H1 (cell line): ENCODE data around the gene URM1. TPM values are rescaled to one million over a fixed set of nuclear protein-coding genes. Genes with fewer than 3 reads are reported as not detected.

ENCODE experiments used
- CREB1 ChIP-seq: IDR thresholded peaks from 2 replicates; pipeline ENCODE4 v1.6.1; 2012; ENCODE audit warnings: inconsistent platforms
- JUND ChIP-seq: IDR thresholded peaks from 2 replicates; pipeline ENCODE4 v1.6.1; 2011; ENCODE audit warnings: mild to moderate bottlenecking, improper control_type of control experiment, low read length
- polyA plus RNA-seq, 7 experiments: library from polyadenylated mRNA; depleted of rRNA in 3 of 7; stranded (reverse) in 5 of 7; unstranded in 2 of 7; fragments of >200 nt in 5 of 7; fragments of 200-250 nt in 2 of 7; gene quantifications; 1 replicate in 5 of 7; 2 replicates in 1 of 7; 4 replicates in 1 of 7; pipeline versions ENCODE4 v1.2.1 to v1.2.3, GENCODE V29; 2011 to 2013; ENCODE audit warnings: missing spikeins in 2 of 7, mixed read lengths in 2 of 7
- total RNA-seq: library from RNA; stranded (reverse); fragmentation: NEBNext Ultra II Directional; extraction: Animal tissue kit (Norgen Biotek cat#: 25700); gene quantifications from 2 replicates; pipeline ENCODE4 v1.2.1, GENCODE V29; 2021

URM1 gene
- total and polyA plus RNA-seq, 2 of the 8 experiments (the other 6 are each of a cell fraction or from before 2014, with no cell fraction given), result 58.3 to 62.3 TPM

DNA sequence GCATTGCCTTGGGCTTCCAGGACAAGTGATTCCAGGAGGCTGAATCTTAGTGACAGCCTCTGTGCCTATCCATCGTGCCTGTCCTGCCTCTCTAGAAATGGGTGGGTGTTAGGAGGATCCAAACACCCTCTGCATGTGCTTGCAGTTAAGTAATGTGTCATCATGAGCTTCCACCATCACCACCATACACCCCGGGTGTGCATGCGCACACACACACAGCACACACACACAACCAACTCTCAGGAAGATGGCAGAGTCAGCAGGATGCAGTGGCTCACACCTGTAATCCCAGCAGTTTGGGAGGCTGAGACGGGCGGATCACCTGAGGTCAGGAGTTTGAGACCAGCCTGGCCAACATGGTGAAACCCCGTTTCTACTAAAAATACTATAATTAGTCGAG lies 26.7 kb downstream of the URM1 start (continued):
- no peak for TF ChIP-seq CREB1
- TF ChIP-seq JUND, result no peak
- TF ChIP-seq, all 59 proteins: peak for 0
